GM12865 (cell line): ENCODE measurements around the gene IPO8.
"Not testable (repeated sequence)": the region's sequence is repeated elsewhere in the genome, so short reads cannot be mapped to it uniquely, and the experiment has no call there.

Experiments used
- DNase-seq: peaks from one replicate; pipeline ENCODE4 v3.0.0; 2010; ENCODE audit warnings: low read depth
- H3K4me3 ChIP-seq: 2 replicates; pipeline ENCODE4 v1.5.1; 2011; ENCODE audit warnings: mild to moderate bottlenecking, low read depth, low read length, control low read depth
- TF ChIP-seq, protein P1 (sequence below): IDR thresholded peaks from 2 replicates; pipeline ENCODE4 v1.5.1; 2011; ENCODE audit warnings: low read length, control low read depth, low read depth, inconsistent platforms; ENCODE audit not compliant: insufficient read depth; ENCODE audit errors: missing control alignments

IPO8 gene

DNA sequence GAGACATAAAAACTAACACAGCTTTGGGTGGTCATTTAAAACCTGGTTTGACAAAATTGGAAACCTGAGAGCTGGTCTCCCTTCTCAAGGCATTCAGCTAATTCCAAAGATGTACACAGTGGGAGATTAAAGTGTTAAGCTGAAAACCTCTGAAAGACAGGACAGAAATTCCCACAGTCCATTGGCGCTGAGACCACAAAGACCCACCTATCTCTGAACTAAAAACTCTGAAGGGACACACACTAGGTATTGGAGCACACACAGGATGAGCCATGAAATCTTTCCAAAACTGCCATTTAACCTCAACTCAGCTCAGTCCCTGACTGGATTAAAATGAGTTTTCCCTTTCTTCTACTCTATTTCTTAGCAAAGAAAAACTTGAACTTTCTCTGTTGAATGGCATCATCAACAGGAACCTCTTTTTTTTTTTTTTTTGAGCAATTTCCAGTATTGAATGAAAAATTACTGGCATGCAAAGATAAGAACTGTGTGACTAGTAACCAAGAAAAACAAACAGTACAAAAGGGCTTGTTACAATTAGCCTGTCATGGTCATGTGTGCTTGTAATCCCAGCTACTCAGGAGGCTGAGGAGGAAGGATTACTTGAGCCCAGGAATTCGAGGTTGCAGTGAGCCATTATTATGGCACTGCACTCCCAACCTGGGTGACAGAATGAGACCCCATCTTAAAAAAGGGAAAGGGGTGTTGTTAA lies 82.4 kb downstream of the IPO8 start:
- DNase-seq = no peak
- TF ChIP-seq, protein P1, sequence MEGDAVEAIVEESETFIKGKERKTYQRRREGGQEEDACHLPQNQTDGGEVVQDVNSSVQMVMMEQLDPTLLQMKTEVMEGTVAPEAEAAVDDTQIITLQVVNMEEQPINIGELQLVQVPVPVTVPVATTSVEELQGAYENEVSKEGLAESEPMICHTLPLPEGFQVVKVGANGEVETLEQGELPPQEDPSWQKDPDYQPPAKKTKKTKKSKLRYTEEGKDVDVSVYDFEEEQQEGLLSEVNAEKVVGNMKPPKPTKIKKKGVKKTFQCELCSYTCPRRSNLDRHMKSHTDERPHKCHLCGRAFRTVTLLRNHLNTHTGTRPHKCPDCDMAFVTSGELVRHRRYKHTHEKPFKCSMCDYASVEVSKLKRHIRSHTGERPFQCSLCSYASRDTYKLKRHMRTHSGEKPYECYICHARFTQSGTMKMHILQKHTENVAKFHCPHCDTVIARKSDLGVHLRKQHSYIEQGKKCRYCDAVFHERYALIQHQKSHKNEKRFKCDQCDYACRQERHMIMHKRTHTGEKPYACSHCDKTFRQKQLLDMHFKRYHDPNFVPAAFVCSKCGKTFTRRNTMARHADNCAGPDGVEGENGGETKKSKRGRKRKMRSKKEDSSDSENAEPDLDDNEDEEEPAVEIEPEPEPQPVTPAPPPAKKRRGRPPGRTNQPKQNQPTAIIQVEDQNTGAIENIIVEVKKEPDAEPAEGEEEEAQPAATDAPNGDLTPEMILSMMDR = no peak
- H3K4me3 ChIP-seq = no peak overlapping the region

DNA sequence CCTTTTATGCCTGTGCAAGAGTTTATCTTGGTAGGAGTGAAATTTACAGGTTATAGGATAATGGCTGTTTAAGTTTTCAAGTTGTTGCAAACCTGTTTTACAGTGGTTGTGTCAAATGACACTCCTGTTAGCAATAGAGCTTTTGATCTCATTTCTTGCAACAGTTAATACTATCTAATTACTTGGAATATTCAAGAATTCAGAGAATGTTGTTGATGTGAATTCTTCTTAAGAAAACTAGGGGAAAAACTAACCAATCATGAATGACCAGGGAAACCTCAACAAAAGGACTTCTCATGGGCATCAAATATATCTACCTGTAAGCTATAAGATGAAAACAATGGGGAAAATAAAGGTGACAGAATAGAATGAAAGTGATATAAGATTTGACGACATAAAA lies 85.0 kb downstream of the IPO8 start:
- DNase-seq = no peak
- TF ChIP-seq, protein P1 = no peak
- H3K4me3 ChIP-seq = no peak overlapping the region

DNA sequence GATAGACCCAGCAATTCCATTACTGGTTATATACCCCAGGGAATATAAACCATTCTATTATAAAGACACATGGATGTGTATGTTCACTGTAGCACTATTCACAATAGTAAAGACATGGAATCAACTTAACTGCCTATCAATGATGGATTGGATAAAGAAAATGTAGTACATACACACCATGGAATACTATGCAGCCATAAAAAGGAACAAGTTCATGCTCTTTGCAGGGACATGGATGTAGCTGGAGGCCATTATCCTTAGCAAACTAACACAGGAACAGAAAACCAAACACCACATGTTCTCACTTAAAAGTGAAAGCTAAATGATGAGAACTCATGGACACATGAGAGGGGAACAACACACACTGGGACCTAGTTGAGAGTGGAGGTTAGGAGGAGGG lies 85.8 kb downstream of the IPO8 start:
- not testable (repeated sequence) for DNase-seq, H3K4me3 ChIP-seq

DNA sequence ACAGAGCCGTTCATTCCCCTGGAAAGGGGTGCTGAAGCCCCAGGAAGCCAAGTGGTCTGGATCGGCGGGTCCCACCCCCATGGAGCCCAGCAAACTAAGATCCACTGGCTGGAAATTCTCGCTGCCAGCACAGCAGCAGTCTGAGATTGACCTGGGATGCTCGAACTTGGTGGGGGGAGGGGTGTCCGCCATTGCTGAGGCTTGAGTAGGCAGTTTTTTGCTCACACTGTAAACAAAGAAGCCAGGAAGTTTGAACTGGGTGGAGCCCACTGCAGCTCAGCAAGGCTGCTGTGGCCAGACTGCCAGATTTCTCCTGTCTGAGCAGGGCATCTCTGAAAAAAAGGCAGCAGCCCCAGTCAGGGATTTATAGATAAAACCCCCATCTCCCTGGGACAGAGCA lies 91.4 kb downstream of the IPO8 start:
- DNase-seq, H3K4me3 ChIP-seq: not testable (repeated sequence)

DNA sequence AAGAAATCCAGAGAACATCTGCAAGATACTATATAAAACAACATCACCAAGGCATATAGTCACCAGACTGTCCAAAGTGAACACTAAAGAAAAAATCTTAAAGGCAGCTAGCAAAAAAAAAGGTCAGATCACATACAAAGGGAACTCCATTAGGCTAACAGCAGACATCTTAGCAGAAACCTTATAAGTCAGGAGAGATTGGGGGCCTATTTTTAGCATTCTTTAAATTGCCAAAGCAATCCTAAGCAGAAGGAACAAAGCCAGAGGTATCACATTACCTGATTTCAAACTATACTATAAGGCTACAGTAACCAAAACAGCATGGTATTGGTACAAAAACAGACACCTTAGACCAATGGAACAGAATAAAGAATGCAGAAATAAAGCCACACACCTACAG lies 92.5 kb downstream of the IPO8 start:
- H3K4me3 ChIP-seq = no peak overlapping the region
- TF ChIP-seq, protein P1 = no peak
- no peak for DNase-seq

DNA sequence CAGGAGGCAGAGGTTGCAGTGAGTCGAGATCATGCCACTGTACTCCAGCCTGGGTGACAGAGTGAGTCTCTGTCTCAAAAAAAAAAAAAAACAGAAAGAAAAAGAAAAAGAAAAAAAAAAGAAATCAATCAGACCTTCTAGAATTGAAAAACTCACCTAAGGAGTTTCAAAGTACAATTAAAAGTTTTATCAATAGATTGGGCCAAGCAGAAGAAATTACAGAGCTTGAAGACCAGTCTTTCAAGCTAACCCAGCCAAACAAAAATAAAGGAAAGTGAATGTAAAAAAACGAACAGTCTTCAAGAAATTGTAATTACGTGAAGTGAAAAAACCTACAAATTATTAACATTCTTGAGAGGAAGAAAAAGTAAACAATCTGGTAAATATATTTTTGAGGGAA lies 93.0 kb downstream of the IPO8 start:
- H3K4me3 ChIP-seq = no peak overlapping the region
- no peak for DNase-seq
- TF ChIP-seq, protein P1 = no peak

DNA sequence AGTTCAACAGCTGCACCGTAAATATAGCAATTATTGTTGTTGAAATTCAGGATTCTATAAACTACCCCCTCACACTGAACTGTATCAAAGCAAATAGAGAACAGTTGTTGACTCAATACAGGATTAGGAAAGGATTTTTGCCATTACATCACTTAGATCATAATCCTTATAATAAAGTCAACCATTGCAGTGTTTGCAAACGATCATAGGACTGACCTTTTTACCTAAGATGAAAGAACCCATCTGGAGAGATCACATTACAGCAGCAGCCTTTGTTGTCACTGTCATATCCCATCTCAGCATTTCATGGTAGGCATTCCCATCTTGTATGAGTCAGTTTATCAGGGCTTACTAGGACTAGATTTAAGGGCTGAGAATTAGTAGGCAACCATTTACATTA lies 96.1 kb downstream of the IPO8 start:
- no peak overlapping the region for H3K4me3 ChIP-seq
- no peak for DNase-seq
- TF ChIP-seq, protein P1 = no peak

DNA sequence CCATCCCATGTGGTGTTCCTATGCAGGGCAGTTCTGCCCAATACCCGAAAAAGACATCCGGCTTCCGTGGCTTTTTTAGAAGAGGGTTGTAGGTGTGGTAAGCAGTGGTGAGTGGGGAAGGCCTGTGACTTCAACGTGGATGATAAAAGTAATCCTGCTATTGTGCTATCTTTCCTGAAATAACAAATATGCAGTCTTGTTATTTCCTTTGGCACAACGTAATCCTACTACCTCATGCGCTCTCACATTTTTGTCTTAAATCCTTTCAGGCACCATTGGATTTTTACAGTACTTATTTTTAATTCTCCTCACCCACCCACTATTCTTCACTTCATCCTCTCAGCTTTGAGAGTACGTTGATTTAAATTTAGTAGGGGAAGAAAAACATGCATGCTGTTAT lies 96.8 kb downstream of the IPO8 start:
- TF ChIP-seq, protein P1 = no peak
- DNase-seq = no peak
- H3K4me3 ChIP-seq = no peak overlapping the region
